ENCODE data around the gene OR52N5. TPM values are rescaled to one million over a fixed set of nuclear protein-coding genes. Genes with fewer than 3 reads are reported as not detected.

The OR52N5 gene
- polyA plus RNA-seq, 1 donor (not counting 4 experiments of a cell fraction or from before 2014, with no cell fraction given) = not detected

DNA sequence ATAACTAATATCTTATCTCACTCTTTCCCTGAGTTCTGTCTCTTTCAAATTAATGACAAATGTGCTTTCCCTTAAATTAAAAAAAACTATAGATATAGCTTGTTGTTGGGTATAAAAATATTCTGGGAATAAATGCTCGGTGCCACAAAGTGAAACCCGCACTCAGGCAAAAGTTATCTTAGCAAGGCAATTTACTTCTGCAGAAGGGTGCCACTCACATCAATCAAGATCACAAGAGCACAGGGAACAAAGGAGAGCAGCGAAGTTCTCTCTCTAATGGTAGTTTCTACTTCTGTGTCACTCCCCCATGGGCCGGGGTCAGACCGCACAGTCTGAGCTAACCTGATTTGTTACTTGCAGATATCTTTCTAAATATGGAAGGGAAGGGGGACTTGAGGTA, 20.8 kb upstream of the OR52N5 start:
- H3K4me1 ChIP-seq (ENCODE audit: control insufficient read depth, extremely low read depth, insufficient read depth, low read length) = peaks cover 3% of the 10 kb centered on the region
- H3K9me3 ChIP-seq (ENCODE audit: control insufficient read depth, low read depth, low read length) = no peaks in the 10 kb centered on the region
- H3K4me3 ChIP-seq (ENCODE audit: control insufficient read depth in 2 of 3, extremely low read depth in 1 of 3, insufficient read depth in 2 of 3, low read depth in 1 of 3, low read length in 3 of 3) = no peak overlapping the region
- no peaks in the 10 kb centered on the region for H3K36me3 ChIP-seq (ENCODE audit: control insufficient read depth in 2 of 2, extremely low read depth in 1 of 2, insufficient read depth in 2 of 2, low read length in 2 of 2)
- no peaks in the 10 kb centered on the region for H4K20me1 ChIP-seq (ENCODE audit: control insufficient read depth, extremely low read depth, insufficient read depth, low read length)
- H3K4me2 ChIP-seq (ENCODE audit: control insufficient read depth, extremely low read depth, insufficient read depth, low read depth, low read length) = no peak overlapping the region
- H3K9me1 ChIP-seq (ENCODE audit: control insufficient read depth, extremely low read depth, insufficient read depth, low read length) = no peaks in the 10 kb centered on the region
- peaks cover under 1% of the 10 kb centered on the region for H3K27me3 ChIP-seq (ENCODE audit: control insufficient read depth, extremely low read depth, insufficient read depth, low read length)
- no peak for TF ChIP-seq EZH2 (IDR thresholded peaks at IDR 0.05; ENCODE audit: low read length)
- TF ChIP-seq, protein P1, sequence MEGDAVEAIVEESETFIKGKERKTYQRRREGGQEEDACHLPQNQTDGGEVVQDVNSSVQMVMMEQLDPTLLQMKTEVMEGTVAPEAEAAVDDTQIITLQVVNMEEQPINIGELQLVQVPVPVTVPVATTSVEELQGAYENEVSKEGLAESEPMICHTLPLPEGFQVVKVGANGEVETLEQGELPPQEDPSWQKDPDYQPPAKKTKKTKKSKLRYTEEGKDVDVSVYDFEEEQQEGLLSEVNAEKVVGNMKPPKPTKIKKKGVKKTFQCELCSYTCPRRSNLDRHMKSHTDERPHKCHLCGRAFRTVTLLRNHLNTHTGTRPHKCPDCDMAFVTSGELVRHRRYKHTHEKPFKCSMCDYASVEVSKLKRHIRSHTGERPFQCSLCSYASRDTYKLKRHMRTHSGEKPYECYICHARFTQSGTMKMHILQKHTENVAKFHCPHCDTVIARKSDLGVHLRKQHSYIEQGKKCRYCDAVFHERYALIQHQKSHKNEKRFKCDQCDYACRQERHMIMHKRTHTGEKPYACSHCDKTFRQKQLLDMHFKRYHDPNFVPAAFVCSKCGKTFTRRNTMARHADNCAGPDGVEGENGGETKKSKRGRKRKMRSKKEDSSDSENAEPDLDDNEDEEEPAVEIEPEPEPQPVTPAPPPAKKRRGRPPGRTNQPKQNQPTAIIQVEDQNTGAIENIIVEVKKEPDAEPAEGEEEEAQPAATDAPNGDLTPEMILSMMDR (optimal IDR thresholded peaks at IDR 0.05 in 1 of 3, IDR thresholded peaks at IDR 0.05 in 1 of 3, conservative IDR thresholded peaks at IDR 0.05 in 1 of 3; ENCODE audit: extremely low read depth in 1 of 3, insufficient read depth in 2 of 3, low read length in 3 of 3) = no peak
- H2AFZ ChIP-seq (ENCODE audit: control insufficient read depth, low read length) = no peak overlapping the region
- no peak overlapping the region for H3K9ac ChIP-seq (ENCODE audit: control insufficient read depth, extremely low read depth, insufficient read depth, low read length)
- H3K27ac ChIP-seq (ENCODE audit: control insufficient read depth, insufficient read depth, low read length) = no peak overlapping the region
- dilution Hi-C loops (cut with MboI; ENCODE audit: extremely low pct_ligation_motif_present, low sequenced_read_pairs) = no loop called here
- H3K79me2 ChIP-seq (ENCODE audit: control insufficient read depth, insufficient read depth, low read length) = no peaks in the 10 kb centered on the region
- FAIRE-seq (no peak), DNase-seq (ENCODE audit: low read depth, low spot score) (no peak)

- Histone ChIP-seq H3K4me2 (ENCODE audit: control insufficient read depth, extremely low read depth, insufficient read depth, low read depth, low read length) (no peak overlapping the region), H3K9me1 (ENCODE audit: control insufficient read depth, extremely low read depth, insufficient read depth, low read length) (no peaks in the 10 kb centered on the region), H3K27ac (ENCODE audit: control insufficient read depth, insufficient read depth, low read length) (no peak overlapping the region), H3K79me2 (ENCODE audit: control insufficient read depth, insufficient read depth, low read length) (no peaks in the 10 kb centered on the region), H2AFZ (ENCODE audit: control insufficient read depth, low read length) (no peak overlapping the region), H3K4me1 (ENCODE audit: control insufficient read depth, extremely low read depth, insufficient read depth, low read length) (no peaks in the 10 kb centered on the region), H3K27me3 (ENCODE audit: control insufficient read depth, extremely low read depth, insufficient read depth, low read length) (no peaks in the 10 kb centered on the region), H3K9ac (ENCODE audit: control insufficient read depth, extremely low read depth, insufficient read depth, low read length) (no peak overlapping the region), H3K9me3 (ENCODE audit: control insufficient read depth, low read depth, low read length) (no peaks in the 10 kb centered on the region), H3K4me3 (ENCODE audit: control insufficient read depth in 2 of 3, extremely low read depth in 1 of 3, insufficient read depth in 2 of 3, low read depth in 1 of 3, low read length in 3 of 3) (no peak overlapping the region), H3K36me3 (ENCODE audit: control insufficient read depth in 2 of 2, extremely low read depth in 1 of 2, insufficient read depth in 2 of 2, low read length in 2 of 2) (no peaks in the 10 kb centered on the region), H4K20me1 (ENCODE audit: control insufficient read depth, extremely low read depth, insufficient read depth, low read length) (no peaks in the 10 kb centered on the region)
- dilution Hi-C loops (cut with MboI; ENCODE audit: extremely low pct_ligation_motif_present, low sequenced_read_pairs) = no loop called here
- TF ChIP-seq, protein P1 (optimal IDR thresholded peaks at IDR 0.05 in 1 of 3, IDR thresholded peaks at IDR 0.05 in 1 of 3, conservative IDR thresholded peaks at IDR 0.05 in 1 of 3; ENCODE audit: extremely low read depth in 1 of 3, insufficient read depth in 2 of 3, low read length in 3 of 3) = no peak
- TF ChIP-seq EZH2 (IDR thresholded peaks at IDR 0.05; ENCODE audit: low read length) = no peak
- no peak for FAIRE-seq
- DNase-seq (ENCODE audit: low read depth, low spot score) = no peak
These were observed 13.4 kb upstream of the OR52N5 start for GRCh38 chr11:5796541-5796940.

Measured in keratinocyte (primary cell).